ENCODE measurements around the gene LEKR1.

The LEKR1 gene

DNA sequence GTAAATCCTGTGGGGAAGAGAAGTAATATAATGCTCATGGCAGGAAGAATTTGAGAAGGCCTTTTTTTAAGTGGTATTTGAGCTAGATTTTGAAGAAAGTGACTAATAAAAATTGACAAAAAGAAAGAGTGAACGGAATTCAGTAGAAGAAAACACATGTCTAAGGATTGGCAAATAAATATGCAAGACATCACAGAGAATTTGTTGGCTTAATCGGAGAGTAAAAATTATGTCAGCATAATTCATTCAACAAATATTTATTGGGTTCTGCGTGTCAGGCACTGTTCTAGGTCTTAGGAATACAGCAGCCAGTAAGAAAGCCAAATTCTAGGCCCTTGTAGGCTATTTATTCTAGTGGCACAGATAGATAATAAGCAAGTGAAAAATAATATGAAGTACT is 33.6 kb upstream of the LEKR1 start:
- H3K4me3 ChIP-seq (ENCODE audit: low read length): no peak overlapping the region
- H2AFZ ChIP-seq (ENCODE audit: low read length): no peak overlapping the region
- H3K79me2 ChIP-seq (ENCODE audit: low read length): no peaks in the 10 kb centered on the region
- TF ChIP-seq, protein P1, sequence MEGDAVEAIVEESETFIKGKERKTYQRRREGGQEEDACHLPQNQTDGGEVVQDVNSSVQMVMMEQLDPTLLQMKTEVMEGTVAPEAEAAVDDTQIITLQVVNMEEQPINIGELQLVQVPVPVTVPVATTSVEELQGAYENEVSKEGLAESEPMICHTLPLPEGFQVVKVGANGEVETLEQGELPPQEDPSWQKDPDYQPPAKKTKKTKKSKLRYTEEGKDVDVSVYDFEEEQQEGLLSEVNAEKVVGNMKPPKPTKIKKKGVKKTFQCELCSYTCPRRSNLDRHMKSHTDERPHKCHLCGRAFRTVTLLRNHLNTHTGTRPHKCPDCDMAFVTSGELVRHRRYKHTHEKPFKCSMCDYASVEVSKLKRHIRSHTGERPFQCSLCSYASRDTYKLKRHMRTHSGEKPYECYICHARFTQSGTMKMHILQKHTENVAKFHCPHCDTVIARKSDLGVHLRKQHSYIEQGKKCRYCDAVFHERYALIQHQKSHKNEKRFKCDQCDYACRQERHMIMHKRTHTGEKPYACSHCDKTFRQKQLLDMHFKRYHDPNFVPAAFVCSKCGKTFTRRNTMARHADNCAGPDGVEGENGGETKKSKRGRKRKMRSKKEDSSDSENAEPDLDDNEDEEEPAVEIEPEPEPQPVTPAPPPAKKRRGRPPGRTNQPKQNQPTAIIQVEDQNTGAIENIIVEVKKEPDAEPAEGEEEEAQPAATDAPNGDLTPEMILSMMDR (IDR thresholded peaks at IDR 0.05; ENCODE audit: low read length): no peak
- TF ChIP-seq EZH2phosphoT487 (IDR thresholded peaks at IDR 0.05; ENCODE audit: low read length) (no peak), EZH2 (optimal IDR thresholded peaks at IDR 0.05; ENCODE audit: low read depth, low read length) (no peak)
- no peak overlapping the region for H3K4me2 ChIP-seq (ENCODE audit: low read depth, low read length)
- DNase-seq: no peak
- no peak overlapping the region for H3K27ac ChIP-seq (ENCODE audit: low read length)
- no peaks in the 10 kb centered on the region for H3K27me3 ChIP-seq (replicated peaks; ENCODE audit: insufficient read depth, low read length)
- H4K20me1 ChIP-seq (ENCODE audit: insufficient read depth, low read length): no peaks in the 10 kb centered on the region
- H3K9me2 ChIP-seq (replicated peaks; ENCODE audit: insufficient read depth, low read length): no peaks in the 10 kb centered on the region
- no peaks in the 10 kb centered on the region for H3K36me3 ChIP-seq (replicated peaks; ENCODE audit: insufficient read depth, low read length)
- H3K9me3 ChIP-seq (replicated peaks; ENCODE audit: insufficient read depth, low read length): no peaks in the 10 kb centered on the region
- H3F3A ChIP-seq (ENCODE audit: insufficient read depth, low read length): no peaks in the 10 kb centered on the region
- H3K9ac ChIP-seq (ENCODE audit: low read length): no peak overlapping the region
- H3K4me1 ChIP-seq (ENCODE audit: low read length): peaks cover 6% of the 10 kb centered on the region

DNA sequence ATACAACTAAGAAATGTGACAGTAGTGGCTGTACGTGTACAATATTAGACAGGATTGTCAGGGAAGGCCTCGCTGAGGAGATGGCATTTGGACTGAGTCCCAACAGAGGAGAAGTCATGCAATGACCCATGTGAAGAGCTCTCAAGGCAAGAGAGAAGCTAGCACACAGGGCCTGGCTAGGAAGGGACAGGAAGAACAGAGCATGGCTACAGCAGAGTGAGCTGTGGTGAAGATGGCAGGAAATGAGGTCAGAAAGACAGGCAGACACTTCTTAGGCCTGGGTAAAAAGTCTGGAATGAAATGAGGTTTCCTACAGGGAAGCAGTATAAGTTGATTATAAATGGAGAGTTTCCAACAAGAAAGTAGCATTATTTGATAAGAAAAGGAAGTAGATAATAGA is 33.2 kb upstream of the LEKR1 start:
- TF ChIP-seq EZH2phosphoT487 (IDR thresholded peaks at IDR 0.05; ENCODE audit: low read length): no peak
- TF ChIP-seq, protein P1 (IDR thresholded peaks at IDR 0.05; ENCODE audit: low read length): no peak
- TF ChIP-seq EZH2 (optimal IDR thresholded peaks at IDR 0.05; ENCODE audit: low read depth, low read length): no peak
- no peaks in the 10 kb centered on the region for H3F3A ChIP-seq (ENCODE audit: insufficient read depth, low read length)
- H3K4me2 ChIP-seq (ENCODE audit: low read depth, low read length): no peak overlapping the region
- H3K4me1 ChIP-seq (ENCODE audit: low read length): peaks cover 6% of the 10 kb centered on the region
- H3K79me2 ChIP-seq (ENCODE audit: low read length): no peaks in the 10 kb centered on the region
- H3K4me3 ChIP-seq (ENCODE audit: low read length): no peak overlapping the region
- no peak for DNase-seq
- H3K27ac ChIP-seq (ENCODE audit: low read length): no peak overlapping the region
- no peaks in the 10 kb centered on the region for H3K9me3 ChIP-seq (replicated peaks; ENCODE audit: insufficient read depth, low read length)
- no peaks in the 10 kb centered on the region for H3K27me3 ChIP-seq (replicated peaks; ENCODE audit: insufficient read depth, low read length)
- no peak overlapping the region for H3K9ac ChIP-seq (ENCODE audit: low read length)
- no peaks in the 10 kb centered on the region for H4K20me1 ChIP-seq (ENCODE audit: insufficient read depth, low read length)
- H3K9me2 ChIP-seq (replicated peaks; ENCODE audit: insufficient read depth, low read length): no peaks in the 10 kb centered on the region
- no peaks in the 10 kb centered on the region for H3K36me3 ChIP-seq (replicated peaks; ENCODE audit: insufficient read depth, low read length)
- no peak overlapping the region for H2AFZ ChIP-seq (ENCODE audit: low read length)

DNA sequence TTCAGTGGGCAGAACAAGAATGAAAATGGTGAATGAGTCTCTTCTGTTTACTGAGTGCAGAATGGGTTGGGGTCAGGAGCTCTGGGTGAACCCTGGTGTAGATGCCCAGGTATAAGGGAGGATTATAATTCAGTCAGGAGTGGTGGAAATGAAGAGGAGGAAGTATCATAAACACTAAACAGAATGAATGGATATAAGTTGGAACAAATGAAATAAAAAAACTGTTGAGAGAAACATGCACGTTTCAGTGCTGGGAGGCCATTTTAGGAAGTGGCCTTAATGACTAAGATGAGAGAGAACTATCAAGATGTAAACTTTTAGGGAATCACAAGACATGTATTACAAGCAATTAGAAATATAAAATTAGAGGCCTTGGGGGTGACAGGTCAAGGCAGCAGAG is 32.8 kb upstream of the LEKR1 start:
- no peak overlapping the region for H3K4me2 ChIP-seq (ENCODE audit: low read depth, low read length)
- H3K4me3 ChIP-seq (ENCODE audit: low read length): no peak overlapping the region
- H3K36me3 ChIP-seq (replicated peaks; ENCODE audit: insufficient read depth, low read length): no peaks in the 10 kb centered on the region
- no peak for DNase-seq
- H3K27ac ChIP-seq (ENCODE audit: low read length): no peak overlapping the region
- H3K9me3 ChIP-seq (replicated peaks; ENCODE audit: insufficient read depth, low read length): no peaks in the 10 kb centered on the region
- no peak overlapping the region for H2AFZ ChIP-seq (ENCODE audit: low read length)
- no peaks in the 10 kb centered on the region for H3K27me3 ChIP-seq (replicated peaks; ENCODE audit: insufficient read depth, low read length)
- H4K20me1 ChIP-seq (ENCODE audit: insufficient read depth, low read length): no peaks in the 10 kb centered on the region
- H3K9ac ChIP-seq (ENCODE audit: low read length): no peak overlapping the region
- H3F3A ChIP-seq (ENCODE audit: insufficient read depth, low read length): no peaks in the 10 kb centered on the region
- TF ChIP-seq EZH2phosphoT487 (IDR thresholded peaks at IDR 0.05; ENCODE audit: low read length) (no peak), EZH2 (optimal IDR thresholded peaks at IDR 0.05; ENCODE audit: low read depth, low read length) (no peak)
- TF ChIP-seq, protein P1 (IDR thresholded peaks at IDR 0.05; ENCODE audit: low read length): no peak
- peaks cover 6% of the 10 kb centered on the region for H3K4me1 ChIP-seq (ENCODE audit: low read length)
- no peaks in the 10 kb centered on the region for H3K9me2 ChIP-seq (replicated peaks; ENCODE audit: insufficient read depth, low read length)
- no peaks in the 10 kb centered on the region for H3K79me2 ChIP-seq (ENCODE audit: low read length)
